Ovary (tissue), 9 donors: ENCODE data around the gene DYNC1I1. TPM values are rescaled to one million over a fixed set of nuclear protein-coding genes. Genes with fewer than 3 reads are reported as not detected.

Experiments used
- DNase-seq, 5 donors: peaks; one replicate each; pipeline ENCODE4 v3.0.0-alpha.2; 2019 to 2020
- H3K27ac ChIP-seq, 2 donors: fragments of 200-600 bp; one replicate each; pipeline versions ENCODE4 v1.5.1 to v1.8.0; 2019 to 2022
- H3K27me3 ChIP-seq: fragments of 200-600 bp; one replicate; pipeline ENCODE4 v1.8.0; 2022
- H3K36me3 ChIP-seq: fragments of 200-600 bp; sonication (generic); one replicate; pipeline ENCODE4 v1.5.1; 2019
- H3K4me1 ChIP-seq: one replicate; pipeline ENCODE4 v1.8.1; 2013; ENCODE audit warnings: mild to moderate bottlenecking, moderate library complexity; ENCODE audit not compliant: insufficient read depth
- H3K4me3 ChIP-seq: fragments of 200-600 bp; sonication (generic); one replicate; pipeline ENCODE4 v1.5.1; 2017
- H3K9me3 ChIP-seq, 2 donors: fragments of 200-600 bp in 1 of 2; sonication (generic) in 1 of 2; one replicate each; pipeline versions ENCODE4 v1.5.1 to v1.8.1; 2013 to 2019; ENCODE audit warnings: mild to moderate bottlenecking in 1 of 2, moderate library complexity in 1 of 2
- EP300 ChIP-seq: sonication (generic); formaldehyde crosslinking; IDR thresholded peaks from one replicate; pipeline ENCODE4 v1.6.1; 2017; ENCODE audit warnings: antibody characterized with exemption
- POLR2A ChIP-seq: fragments of 450-650 bp; IDR thresholded peaks from one replicate; pipeline ENCODE4 v1.6.1; 2017; ENCODE audit warnings: antibody characterized with exemption, mild to moderate bottlenecking, moderate library complexity
- WGBS, 3 donors: extraction: QIAGEN DNeasy Blood & Tissue Kit in 1 of 3; methylation state at CpG; one replicate each; pipeline versions ENCODE4 v1.1.5 to v1.1.7; 2013 to 2017; 5-methylcytosine and 5-hydroxymethylcytosine counted together
- intact Hi-C, 4 donors: fragments of 100-400 bp; cut with DNase I; formaldehyde crosslinking; loops; one replicate each; pipeline versions ENCODE4 v1.11.0 to v1.15.1; 2022 to 2023
- polyA plus RNA-seq, 2 donors: library from polyadenylated mRNA; stranded (reverse); fragments of 200-250 nt in 1 of 2; fragments of 350-450 nt in 1 of 2; fragmentation: Illumina TruSeq in 1 of 2; extraction: RNeasy Lipid Tissue Mini Kit (QIAGEN cat#74804) in 1 of 2; gene quantifications; one replicate each; pipeline ENCODE4 v1.2.3, GENCODE V29; 2013 to 2014
- total RNA-seq, 7 donors: library from RNA; depleted of rRNA in 2 of 7; stranded (reverse); fragments of >200 nt in 2 of 7; fragmentation: NEBNext Ultra II Directional in 3 of 7; extraction: Animal tissue kit (Norgen Biotek cat#: 25700) in 3 of 7; gene quantifications; one replicate each; pipeline versions ENCODE4 v1.1.0 to v1.2.4, GENCODE V29; 2016 to 2023
- TF ChIP-seq, protein P1 (sequence below), 3 donors: fragments of 450-650 bp in 2 of 3; fragments of 200-600 bp in 1 of 3; IDR thresholded peaks; one replicate each; pipeline versions ENCODE4 v1.5.1 to v1.8.0; 2016 to 2022; ENCODE audit warnings: antibody characterized with exemption in 3 of 3, mild to moderate bottlenecking in 1 of 3
- donor health status: DM: no; HTN: no; CAD: no; lungs with moderate emphysema.
- donor health status: DM: no; HTN: no; CAD: no.
- donor health status: Bipolar disorder and iron deficiency.
- donor health status: DM: yes; HTN: yes; CAD: no.
- donor health status: DM: no; HTN: no; CAD: no.
- donor health status: DM: yes; HTN: yes; CAD: no.

DYNC1I1 gene
- total and polyA plus RNA-seq, 9 donors = 4.2 to 19.3 (median 6.9) TPM

DNA sequence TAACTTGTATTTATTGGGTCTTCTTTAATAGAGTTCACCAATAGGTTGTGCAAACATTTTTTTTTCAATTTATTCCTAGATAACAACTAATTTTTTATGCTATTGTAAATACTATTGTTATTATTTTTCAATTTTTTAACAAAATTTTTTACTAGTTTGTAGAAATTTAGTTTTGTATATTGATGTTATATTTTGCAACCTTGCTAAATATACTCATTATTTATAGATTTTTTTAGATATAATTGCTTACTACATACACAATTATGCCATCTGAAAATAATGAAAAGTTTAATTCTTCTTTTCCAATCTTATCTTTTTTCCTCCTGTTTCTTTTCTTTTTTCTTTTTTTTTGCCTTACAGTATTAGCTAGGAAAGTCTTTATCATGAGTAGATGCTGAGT lies 332.6 kb downstream of the DYNC1I1 start:
- H3K4me3 ChIP-seq = no peak overlapping the region
- DNase-seq = no peak
- TF ChIP-seq, protein P1, sequence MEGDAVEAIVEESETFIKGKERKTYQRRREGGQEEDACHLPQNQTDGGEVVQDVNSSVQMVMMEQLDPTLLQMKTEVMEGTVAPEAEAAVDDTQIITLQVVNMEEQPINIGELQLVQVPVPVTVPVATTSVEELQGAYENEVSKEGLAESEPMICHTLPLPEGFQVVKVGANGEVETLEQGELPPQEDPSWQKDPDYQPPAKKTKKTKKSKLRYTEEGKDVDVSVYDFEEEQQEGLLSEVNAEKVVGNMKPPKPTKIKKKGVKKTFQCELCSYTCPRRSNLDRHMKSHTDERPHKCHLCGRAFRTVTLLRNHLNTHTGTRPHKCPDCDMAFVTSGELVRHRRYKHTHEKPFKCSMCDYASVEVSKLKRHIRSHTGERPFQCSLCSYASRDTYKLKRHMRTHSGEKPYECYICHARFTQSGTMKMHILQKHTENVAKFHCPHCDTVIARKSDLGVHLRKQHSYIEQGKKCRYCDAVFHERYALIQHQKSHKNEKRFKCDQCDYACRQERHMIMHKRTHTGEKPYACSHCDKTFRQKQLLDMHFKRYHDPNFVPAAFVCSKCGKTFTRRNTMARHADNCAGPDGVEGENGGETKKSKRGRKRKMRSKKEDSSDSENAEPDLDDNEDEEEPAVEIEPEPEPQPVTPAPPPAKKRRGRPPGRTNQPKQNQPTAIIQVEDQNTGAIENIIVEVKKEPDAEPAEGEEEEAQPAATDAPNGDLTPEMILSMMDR (IDR thresholded peaks at IDR 0.05) = no peak
- no peak for TF ChIP-seq EP300
- TF ChIP-seq POLR2A = no peak
- H3K4me1 ChIP-seq = no peaks in the 10 kb centered on the region
- no peaks in the 10 kb centered on the region for H3K36me3 ChIP-seq
- no peak overlapping the region for H3K27ac ChIP-seq
- no peaks in the 10 kb centered on the region for H3K9me3 ChIP-seq
- intact Hi-C loops = no loop called here
- H3K27me3 ChIP-seq = no peaks in the 10 kb centered on the region

DNA sequence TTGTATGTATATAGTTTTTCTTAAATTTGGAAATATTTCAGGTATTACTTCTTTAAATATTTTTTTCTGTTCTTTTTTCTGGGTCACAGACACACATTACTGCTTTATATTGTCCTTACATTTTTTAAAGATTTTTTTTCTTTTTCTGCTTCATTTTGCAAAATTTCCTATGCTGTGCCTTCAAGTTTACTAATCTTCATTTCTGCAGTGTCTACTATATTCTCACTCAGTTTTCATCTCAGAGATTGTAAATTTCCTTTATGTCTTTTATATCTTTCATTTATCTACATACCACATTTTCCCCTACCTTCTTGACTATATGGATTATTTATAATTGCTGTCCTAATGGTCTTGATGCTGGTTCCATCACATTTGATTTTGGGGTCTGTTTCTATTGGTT lies 339.1 kb downstream of the DYNC1I1 start:
- Histone ChIP-seq H3K4me1 (no peaks in the 10 kb centered on the region), H3K4me3 (no peak overlapping the region), H3K36me3 (no peaks in the 10 kb centered on the region), H3K27me3 (no peaks in the 10 kb centered on the region), H3K9me3 (no peaks in the 10 kb centered on the region), H3K27ac (no peak overlapping the region)
- TF ChIP-seq EP300 = no peak
- TF ChIP-seq, protein P1 (IDR thresholded peaks at IDR 0.05) = no peak
- TF ChIP-seq POLR2A = no peak
- intact Hi-C loops = no loop called here
- DNase-seq = no peak

DNA sequence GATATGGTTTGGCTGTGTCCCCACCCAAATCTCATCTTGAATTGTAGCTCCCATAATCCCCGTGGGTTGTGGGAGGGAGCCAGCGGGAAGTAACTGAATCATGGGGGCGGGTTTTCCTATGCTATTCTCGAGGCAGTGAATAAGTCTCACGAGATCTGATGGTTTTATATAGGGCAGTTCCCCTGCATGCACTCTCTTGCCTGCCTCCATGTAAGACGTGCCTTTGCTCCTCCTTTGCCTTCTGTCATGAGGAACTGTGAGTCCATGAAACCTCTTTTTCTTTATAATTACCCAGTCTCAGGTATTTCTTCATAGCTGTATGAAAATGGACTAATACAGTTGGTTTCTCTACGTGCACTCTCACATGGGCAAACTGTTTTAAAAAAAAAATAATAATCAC lies 341.8 kb downstream of the DYNC1I1 start:
- no peaks in the 10 kb centered on the region for H3K36me3 ChIP-seq
- DNase-seq = no peak
- H3K27ac ChIP-seq = no peak overlapping the region
- no peaks in the 10 kb centered on the region for H3K9me3 ChIP-seq
- intact Hi-C loops = no loop called here
- 92 to 93% (median 92%) methylated on average over 7 of the region's 7 CpGs for WGBS, 3 donors
- H3K27me3 ChIP-seq = no peaks in the 10 kb centered on the region
- H3K4me3 ChIP-seq = no peak overlapping the region
- no peaks in the 10 kb centered on the region for H3K4me1 ChIP-seq
- TF ChIP-seq POLR2A = no peak
- TF ChIP-seq, protein P1 (IDR thresholded peaks at IDR 0.05) = no peak
- TF ChIP-seq EP300 = no peak

DNA sequence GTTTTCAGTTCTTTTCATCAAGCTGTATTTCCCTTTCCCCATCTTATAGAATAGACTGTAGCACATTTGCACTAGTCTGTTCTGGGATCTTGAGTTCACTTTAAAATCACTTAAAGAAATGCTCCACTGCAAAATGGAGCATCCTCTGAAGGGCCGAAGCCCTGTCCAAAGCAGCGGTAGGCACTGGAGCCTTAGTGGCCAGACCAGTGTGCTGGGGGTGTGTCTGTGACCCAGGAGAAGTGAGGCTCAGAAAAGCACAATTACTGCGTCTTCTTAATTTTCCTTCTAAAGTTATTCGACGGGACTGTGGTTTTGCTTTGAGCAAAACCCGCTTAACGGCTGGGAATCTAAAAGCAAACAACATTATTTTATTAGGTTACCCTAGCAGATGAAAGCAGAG lies 343.8 kb downstream of the DYNC1I1 start:
- Histone ChIP-seq H3K27ac (no peak overlapping the region), H3K36me3 (no peaks in the 10 kb centered on the region), H3K4me3 (no peak overlapping the region), H3K27me3 (no peaks in the 10 kb centered on the region), H3K9me3 (no peaks in the 10 kb centered on the region), H3K4me1 (no peaks in the 10 kb centered on the region)
- TF ChIP-seq, protein P1 (IDR thresholded peaks at IDR 0.05) = no peak
- no peak for TF ChIP-seq POLR2A
- no peak for TF ChIP-seq EP300
- intact Hi-C loops = no loop called here
- WGBS, 3 donors = 80 to 88% (median 81%) methylated on average over 7 of the region's 7 CpGs
- DNase-seq = no peak

DNA sequence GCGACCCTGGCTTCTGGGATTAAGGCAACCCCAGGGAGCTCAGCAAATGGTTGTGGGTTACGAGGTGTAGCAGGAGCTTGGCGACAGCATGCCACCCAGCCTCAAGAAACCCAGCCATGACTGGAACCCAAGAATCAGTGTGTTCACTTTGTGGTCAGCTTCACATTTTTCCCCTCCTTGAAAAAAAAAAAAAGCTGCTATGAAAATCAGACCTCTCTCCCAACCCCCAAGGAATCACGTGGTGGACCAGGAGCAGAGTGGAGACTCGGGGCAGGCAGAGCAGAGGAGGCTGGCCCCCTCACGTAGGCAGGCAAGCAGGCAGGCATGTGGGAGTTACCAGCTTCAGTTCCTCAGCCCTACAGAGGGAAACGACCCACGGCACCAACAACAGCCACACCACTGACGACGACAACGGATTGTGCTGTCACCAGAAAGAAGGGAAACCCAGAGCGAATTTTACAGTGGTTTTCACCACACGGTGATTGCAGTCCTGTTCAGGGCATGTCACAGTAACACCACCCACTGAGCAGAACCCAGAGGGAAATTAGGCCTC lies 346.2 kb downstream of the DYNC1I1 start:
- TF ChIP-seq, protein P1 (IDR thresholded peaks at IDR 0.05) = no peak
- TF ChIP-seq EP300 = no peak
- no peak for TF ChIP-seq POLR2A
- Histone ChIP-seq H3K9me3 (no peaks in the 10 kb centered on the region), H3K36me3 (no peaks in the 10 kb centered on the region), H3K27ac (no peak overlapping the region), H3K27me3 (no peaks in the 10 kb centered on the region), H3K4me3 (no peak overlapping the region), H3K4me1 (no peaks in the 10 kb centered on the region)
- 66 to 67% (median 67%) methylated on average over 13 of the region's 13 CpGs for WGBS, 3 donors
- no peak for DNase-seq
- intact Hi-C loops = no loop called here
